Right lung (tissue), 5 donors: ENCODE measurements around the gene ANAPC16. TPM values are rescaled to one million over a fixed set of nuclear protein-coding genes. Genes with fewer than 3 reads are reported as not detected.
"Not testable (repeated sequence)": the region's sequence is repeated elsewhere in the genome, so short reads cannot be mapped to it uniquely, and the experiment has no call there.

Experiments used
- DNase-seq, 2 donors: peaks; one replicate each; pipeline ENCODE4 v3.0.0-alpha.2; 2013
- polyA plus RNA-seq, 5 donors: library from polyadenylated mRNA; unstranded; fragments of 120-200 nt; gene quantifications; one replicate each; pipeline versions ENCODE4 v1.2.1 to v1.2.3, GENCODE V29; 2013; ENCODE audit warnings: inconsistent platforms in 1 of 5, low replicate concordance in 1 of 5; ENCODE audit not compliant: insufficient read length in 5 of 5, insufficient read depth in 1 of 5

ANAPC16 gene
- polyA plus RNA-seq, 5 donors, result 151 to 169 (median 155) TPM

DNA sequence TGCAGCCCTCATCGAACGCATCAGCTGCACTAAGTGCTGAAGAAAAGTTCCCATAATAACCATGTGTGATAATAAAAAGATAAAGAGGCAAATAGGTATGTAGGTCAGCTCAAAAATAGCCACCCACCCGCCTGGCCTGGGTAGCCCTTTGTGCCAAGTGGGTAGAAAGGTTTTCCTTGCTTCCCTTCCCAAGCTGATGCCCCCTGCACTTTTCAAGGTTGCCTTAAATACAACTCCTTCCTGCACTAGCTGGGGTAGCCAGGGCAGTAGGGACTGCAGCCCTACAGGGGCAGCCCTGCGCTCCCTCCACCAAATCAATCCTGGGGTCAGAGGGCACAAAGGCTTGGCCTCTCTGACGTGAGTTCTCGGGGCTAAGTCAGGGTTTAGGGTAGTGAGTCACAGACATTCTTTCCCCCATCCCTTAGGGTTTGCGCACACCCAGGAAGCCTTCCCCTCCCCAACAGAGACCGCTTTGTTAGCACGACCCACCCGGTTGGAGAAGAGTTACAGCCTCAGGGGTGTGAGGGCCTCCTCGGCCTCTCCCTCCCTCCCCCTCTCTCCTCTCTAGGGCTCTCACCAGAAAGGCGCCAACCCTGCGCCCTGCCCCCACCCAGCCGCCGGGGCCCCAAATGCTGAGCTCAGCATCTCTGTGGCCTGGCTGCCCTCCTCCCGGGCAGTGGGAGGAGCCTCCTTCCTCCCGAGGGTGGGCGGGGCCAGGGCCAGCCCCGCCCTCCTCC, 44.6 kb downstream of the ANAPC16 start:
- DNase-seq, result peak in 1 of 2 donors; percentile 97

DNA sequence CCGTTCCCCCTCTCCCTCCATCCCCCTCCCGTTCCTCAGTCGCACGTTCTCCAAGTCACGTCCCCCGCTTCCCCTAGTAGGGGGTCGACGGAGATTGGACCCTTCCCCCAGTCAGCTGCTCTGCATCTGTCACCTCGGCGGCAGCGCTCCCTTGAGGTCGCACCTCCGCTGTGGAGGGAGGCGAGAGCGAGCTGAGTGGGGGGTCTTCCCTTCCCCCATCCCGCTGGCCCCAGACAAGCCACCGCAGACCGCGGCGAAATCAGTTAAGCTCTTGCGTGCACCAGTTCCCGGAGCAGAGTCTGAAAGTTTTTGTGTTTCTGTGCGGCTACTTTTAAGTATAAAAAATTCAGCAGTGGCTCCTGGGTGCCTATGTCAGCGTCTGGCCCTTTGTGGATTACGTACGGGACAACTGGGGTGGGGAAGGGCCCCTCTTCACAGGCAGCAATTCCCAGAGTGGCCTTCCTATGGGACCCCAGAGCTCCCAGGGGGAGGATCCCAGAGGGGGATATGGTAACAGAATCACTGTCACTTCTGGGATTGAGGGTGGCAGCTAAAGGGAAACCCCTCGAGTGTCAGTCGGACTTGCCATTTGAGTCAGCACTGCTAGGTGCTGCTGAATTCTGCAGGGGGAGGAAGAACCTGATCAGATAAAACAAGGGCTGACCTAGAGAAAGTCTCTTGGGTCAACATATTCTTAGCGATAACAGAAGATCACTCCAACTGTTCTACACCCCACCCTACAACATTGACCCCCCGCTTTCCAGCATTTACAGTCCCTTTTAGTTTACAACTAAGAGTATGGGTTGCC, 45.4 kb downstream of the ANAPC16 start:
- peak in 1 of 2 donors; percentile 97 for DNase-seq

DNA sequence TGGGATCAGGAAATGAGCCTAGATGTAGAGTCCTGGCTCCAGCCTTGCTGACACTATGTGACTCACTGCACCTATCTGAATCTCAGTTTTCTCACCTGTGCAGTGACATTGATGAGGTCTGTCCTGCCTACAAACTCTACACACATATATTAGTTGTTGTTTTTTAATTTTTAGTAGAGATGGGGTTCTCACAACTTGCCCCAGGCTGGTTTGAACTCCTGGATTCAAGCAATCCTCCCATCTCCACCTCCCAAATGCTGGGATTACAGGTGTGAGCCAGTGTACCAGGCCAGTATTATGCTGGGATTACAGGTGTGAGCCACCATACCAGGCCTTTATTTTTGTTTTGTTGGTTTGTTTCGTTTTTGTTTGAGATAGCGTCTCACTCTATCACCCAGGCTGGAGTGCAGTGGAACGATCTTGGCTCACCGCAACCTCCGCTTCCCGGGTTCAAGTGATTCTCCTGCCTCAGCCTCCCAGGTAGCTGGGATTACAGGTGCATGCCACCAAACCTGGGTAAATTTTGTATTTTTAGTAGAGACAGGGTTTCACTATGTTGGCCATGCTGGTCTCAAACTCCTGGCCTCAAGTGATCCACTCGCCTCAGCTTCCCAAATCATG, 46.1 kb downstream of the ANAPC16 start:
- DNase-seq, result no peak

DNA sequence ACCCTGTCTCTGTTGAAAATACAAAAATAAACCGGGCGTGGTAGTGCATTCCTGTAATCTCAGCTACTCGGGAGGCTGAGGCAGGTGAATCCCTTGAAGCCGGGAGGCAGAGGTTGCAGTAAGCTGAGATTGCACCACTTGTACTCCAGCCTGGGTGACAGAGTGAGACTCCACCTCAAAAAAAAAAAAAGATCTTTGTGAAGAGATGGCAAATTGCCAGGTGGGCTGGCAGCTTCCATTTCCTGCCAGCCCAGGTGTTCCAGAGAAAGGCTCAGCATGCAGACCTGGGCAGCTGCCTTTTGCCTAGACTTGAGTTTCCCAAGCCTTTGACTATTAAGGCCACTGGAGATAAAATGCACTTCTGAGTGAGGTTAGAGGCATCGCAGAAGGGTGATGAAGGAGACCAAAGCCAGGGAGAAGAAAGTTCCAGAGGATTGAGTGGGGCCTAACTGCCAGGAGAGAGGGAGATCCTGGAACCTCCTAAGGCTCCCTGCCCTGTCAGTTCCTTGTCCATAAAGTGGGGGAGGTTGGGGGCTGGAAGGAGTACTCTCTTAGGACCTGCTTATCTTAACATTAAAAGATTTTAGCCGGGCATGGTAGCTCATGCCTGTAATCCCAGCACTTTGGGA, 47.9 kb downstream of the ANAPC16 start:
- no peak for DNase-seq

- DNase-seq, result no peak
Measured at GRCh38 chr10:72264536-72264935, 48.7 kb downstream of the ANAPC16 start.

DNA sequence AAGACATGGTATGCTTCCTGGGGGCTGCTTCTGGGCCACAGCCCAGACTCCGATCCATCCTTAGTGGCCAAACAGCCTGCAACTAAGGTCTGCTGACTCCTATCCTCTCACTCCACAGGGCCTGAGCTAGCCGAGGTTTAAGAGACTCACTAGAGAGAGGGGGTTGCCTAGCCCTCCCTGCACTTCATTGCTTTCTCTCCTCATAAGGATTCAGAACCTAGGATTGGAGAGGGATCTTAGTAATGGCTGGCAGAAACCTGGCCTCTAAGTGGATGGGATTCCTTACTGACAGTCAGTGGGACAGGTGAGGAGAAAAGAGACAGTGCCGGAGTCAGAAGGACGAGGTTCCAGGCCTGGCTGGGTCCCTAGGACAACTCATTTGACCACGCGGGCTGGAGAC, 49.7 kb downstream of the ANAPC16 start:
- DNase-seq, result no peak

DNA sequence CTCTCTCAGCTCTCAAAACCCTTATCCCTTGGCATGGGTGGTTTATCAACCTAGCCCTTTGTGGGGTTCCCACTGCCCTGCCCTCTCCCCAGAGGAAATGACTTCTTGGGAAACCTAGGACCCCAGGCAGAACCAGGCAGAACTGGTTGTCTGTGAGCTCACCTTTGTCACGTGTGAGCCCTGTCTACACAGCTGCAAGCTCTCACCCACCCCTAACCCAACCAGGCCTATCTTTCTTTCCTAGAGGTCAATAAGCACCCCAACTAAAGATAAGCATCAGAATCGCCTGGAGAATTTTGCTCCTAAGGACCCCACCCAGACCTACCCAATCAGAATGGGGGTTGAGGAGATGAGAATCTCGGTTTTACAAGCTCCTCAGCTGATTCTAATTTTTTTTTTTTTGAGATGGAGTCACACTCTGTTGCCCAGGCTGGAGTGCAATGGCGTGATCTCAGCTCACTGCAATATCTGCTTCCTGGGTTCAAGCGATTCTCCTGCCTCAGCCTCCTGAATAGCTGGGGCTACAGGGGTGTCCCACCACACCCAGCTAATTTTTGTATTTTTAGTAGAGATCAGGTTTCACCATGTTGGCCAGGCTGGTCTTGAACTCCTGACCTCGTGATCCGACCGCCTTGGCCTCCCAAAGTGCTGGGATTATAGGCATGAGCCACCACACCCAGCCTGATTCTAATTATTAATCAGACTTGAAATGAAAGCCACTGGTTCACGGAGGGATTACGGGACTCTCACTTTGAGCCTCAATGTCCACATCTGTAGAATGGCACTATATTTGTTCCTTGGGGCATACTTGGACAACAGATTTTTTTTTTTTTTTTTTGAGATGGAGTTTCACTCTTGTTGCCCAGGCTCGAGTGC, 50.4 kb downstream of the ANAPC16 start:
- no peak for DNase-seq

DNA sequence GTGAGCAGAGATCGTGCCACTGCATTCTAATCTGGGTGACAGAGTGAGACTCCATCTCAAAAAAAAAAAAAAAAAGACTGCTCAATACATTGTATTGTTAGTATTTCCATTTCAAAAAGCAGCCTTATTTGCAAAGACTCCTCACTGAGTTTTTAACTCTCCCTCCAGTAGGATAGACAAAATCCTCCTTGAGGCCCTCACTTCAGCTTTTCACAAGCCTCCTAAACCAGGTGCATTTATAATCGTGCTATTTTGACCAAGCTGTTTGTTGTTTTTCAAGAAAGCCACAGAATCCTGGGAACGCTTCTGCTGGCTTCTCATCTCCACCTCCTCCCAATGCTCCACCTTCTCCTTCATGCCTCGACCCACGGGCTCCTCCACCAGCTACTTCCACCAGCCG, 51.6 kb downstream of the ANAPC16 start:
- no peak for DNase-seq

- DNase-seq, result no peak
Measured at GRCh38 chr10:72267819-72268399, 52.1 kb downstream of the ANAPC16 start.

DNA sequence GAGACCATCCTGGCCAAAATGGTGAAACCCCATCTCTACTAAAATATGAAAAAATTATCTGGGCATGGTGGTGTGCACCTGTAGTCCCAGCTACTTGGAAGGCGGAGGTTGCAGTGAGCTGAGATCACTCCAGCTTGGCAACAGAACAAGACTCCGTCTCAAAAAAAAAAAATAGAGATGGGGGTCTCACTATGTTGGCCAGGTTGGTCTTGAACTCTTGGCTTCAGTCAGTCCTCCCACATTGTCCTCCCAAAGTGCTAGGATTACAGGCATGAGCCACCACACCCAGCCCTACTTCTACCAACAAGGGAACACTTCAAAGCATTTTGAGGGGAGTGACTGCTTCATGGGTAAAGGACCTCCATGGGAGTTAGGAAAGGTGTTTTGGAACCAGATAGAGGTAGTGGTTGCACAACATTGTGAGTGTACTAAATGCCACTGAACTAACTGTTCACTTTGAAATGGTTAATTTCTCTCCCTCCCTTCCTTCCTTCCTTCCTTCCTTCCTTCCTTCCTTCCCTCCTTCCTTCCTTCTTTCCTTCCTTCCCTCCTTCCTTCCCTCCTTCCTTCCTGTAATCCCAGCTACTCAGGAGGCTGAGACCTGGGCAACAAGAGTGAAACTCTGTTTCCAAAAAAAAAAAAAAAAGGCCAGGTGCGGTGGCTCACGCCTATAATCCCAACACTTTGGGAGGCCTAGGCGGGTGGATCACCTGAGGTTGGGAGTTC, 52.8 kb downstream of the ANAPC16 start:
- not testable (repeated sequence) for DNase-seq

- DNase-seq, result no peak
Measured at GRCh38 chr10:72270607-72271281, 54.9 kb downstream of the ANAPC16 start.

DNA sequence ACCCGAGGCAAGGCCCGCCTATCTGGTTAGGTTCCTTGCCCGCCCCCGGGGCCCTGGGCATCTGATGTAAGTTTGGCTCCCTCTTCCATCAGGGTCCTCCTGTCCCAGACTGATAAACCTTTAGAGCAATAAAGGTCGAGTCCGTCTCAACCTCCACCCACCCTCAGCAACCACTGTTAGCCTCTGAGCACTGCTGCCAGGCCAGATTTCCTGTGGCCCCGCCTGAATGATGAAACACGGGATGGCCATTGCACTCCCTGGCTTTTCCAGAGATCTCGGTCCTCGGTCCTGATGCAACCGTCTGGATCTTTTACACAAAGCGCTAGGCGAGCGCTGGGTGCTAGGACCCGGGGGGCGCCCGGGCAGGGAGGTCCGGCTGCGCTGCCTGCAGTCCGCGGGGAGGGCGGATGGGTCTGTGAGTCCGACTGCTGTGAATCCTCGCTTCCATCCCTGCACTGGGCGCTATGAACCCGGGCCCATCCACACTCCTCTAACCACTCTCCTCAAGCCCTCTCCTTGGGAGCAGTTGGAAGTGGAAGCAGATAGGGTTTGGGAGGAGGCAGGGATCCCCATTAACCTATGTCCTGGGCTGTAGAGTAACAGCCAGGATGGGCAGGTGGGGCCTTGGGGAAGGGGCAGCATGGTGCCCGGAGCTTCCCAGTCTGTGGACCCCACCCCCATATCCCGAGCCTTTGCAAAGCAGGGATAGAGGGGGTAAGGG, 57.0 kb downstream of the ANAPC16 start:
- peak; percentile 89 to 90 for DNase-seq

GRCh38 chr10:72273410-72274212, 57.8 kb downstream of the ANAPC16 start, which contains the start of gene DDIT4:
Gene DDIT4 (plus strand): TSS chr10:72273924. CDS start chr10:72274217, 293 bp downstream.
- peak; percentile 100 for DNase-seq

DNA sequence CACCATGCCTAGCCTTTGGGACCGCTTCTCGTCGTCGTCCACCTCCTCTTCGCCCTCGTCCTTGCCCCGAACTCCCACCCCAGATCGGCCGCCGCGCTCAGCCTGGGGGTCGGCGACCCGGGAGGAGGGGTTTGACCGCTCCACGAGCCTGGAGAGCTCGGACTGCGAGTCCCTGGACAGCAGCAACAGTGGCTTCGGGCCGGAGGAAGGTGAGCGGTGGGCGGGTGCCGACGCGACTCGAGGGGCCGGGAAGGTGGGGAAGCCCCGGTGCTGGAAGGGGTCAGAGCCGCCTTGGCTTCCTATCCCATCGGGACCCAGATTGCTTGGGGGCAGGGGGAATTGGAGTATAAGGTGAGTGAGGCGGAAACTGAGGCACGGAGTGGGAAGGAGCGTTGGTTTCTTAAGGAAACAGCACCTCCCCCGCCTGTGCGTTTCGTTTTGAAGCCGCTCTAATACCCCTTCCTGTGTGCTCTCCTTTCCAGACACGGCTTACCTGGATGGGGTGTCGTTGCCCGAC, 58.5 kb downstream of the ANAPC16 start:
- no peak for DNase-seq

- no peak for DNase-seq
Measured at GRCh38 chr10:72274730-72275350, 59.0 kb downstream of the ANAPC16 start.

DNA sequence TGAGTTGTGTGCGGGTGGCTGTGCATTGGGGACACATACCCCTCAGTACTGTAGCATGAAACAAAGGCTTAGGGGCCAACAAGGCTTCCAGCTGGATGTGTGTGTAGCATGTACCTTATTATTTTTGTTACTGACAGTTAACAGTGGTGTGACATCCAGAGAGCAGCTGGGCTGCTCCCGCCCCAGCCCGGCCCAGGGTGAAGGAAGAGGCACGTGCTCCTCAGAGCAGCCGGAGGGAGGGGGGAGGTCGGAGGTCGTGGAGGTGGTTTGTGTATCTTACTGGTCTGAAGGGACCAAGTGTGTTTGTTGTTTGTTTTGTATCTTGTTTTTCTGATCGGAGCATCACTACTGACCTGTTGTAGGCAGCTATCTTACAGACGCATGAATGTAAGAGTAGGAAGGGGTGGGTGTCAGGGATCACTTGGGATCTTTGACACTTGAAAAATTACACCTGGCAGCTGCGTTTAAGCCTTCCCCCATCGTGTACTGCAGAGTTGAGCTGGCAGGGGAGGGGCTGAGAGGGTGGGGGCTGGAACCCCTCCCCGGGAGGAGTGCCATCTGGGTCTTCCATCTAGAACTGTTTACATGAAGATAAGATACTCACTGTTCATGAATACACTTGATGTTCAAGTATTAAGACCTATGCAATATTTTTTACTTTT, 59.7 kb downstream of the ANAPC16 start:
- DNase-seq, result no peak

GRCh38 chr10:72276013-72276387, 60.2 kb downstream of the ANAPC16 start:
- no peak for DNase-seq
